BE2C (cell line): Measurements from ENCODE around the gene ANKRD60.

Source experiments
- DNase-seq: peaks from one replicate; pipeline ENCODE4 v3.0.0-alpha.2; 2020
- H3K27me3 ChIP-seq: fragments of 250-450 bp; sonication (Bioruptor Pico); 2 replicates; pipeline ENCODE4 v1.5.1; 2020; ENCODE audit warnings: mild to moderate bottlenecking
- H3K36me3 ChIP-seq: fragments of 250-450 bp; sonication (Bioruptor Pico); 2 replicates; pipeline ENCODE4 v1.5.1; 2020; ENCODE audit warnings: mild to moderate bottlenecking
- H3K4me1 ChIP-seq: fragments of 250-450 bp; sonication (Bioruptor Pico); 2 replicates; pipeline ENCODE4 v1.5.1; 2020
- H3K4me3 ChIP-seq: 2 replicates; pipeline ENCODE4 v1.5.1; 2011; ENCODE audit warnings: low read depth, low read length
- H3K9me3 ChIP-seq: fragments of 250-450 bp; sonication (Bioruptor Pico); 2 replicates; pipeline ENCODE4 v1.5.1; 2020
- CTCF ChIP-seq: IDR thresholded peaks from 2 replicates; pipeline ENCODE4 v1.5.1; 2012; ENCODE audit warnings: mild to moderate bottlenecking, low read depth, low read length

Gene ANKRD60

GRCh38 chr20:58208944-58209343 lies 19.5 kb downstream of the ANKRD60 start:
- Histone ChIP-seq H3K4me3 (no peak overlapping the region), H3K9me3 (no peaks in the 10 kb centered on the region), H3K4me1 (no peaks in the 10 kb centered on the region), H3K36me3 (no peaks in the 10 kb centered on the region), H3K27me3 (no peaks in the 10 kb centered on the region)
- no peak for DNase-seq
- no peak for TF ChIP-seq CTCF

- Histone ChIP-seq H3K4me1 (no peaks in the 10 kb centered on the region), H3K36me3 (no peaks in the 10 kb centered on the region), H3K4me3 (no peak overlapping the region), H3K9me3 (no peaks in the 10 kb centered on the region), H3K27me3 (no peaks in the 10 kb centered on the region)
- no peak for DNase-seq
- no peak for TF ChIP-seq CTCF
Measured at GRCh38 chr20:58205850-58206249, 22.6 kb downstream of the ANKRD60 start.

GRCh38 chr20:58202044-58202443 lies 26.4 kb downstream of the ANKRD60 start:
- Histone ChIP-seq H3K36me3 (no peaks in the 10 kb centered on the region), H3K4me1 (no peaks in the 10 kb centered on the region), H3K4me3 (no peak overlapping the region), H3K9me3 (no peaks in the 10 kb centered on the region), H3K27me3 (no peaks in the 10 kb centered on the region)
- DNase-seq: no peak
- no peak for TF ChIP-seq CTCF

GRCh38 chr20:58201616-58202015 lies 26.8 kb downstream of the ANKRD60 start:
- no peak for DNase-seq
- H3K36me3 ChIP-seq: no peaks in the 10 kb centered on the region
- H3K27me3 ChIP-seq: no peaks in the 10 kb centered on the region
- no peaks in the 10 kb centered on the region for H3K4me1 ChIP-seq
- TF ChIP-seq CTCF: no peak
- H3K4me3 ChIP-seq: no peak overlapping the region
- H3K9me3 ChIP-seq: no peaks in the 10 kb centered on the region

- Histone ChIP-seq H3K4me1 (no peaks in the 10 kb centered on the region), H3K36me3 (no peaks in the 10 kb centered on the region), H3K27me3 (no peaks in the 10 kb centered on the region), H3K4me3 (no peak overlapping the region), H3K9me3 (no peaks in the 10 kb centered on the region)
- no peak for DNase-seq
- TF ChIP-seq CTCF: no peak
Measured at GRCh38 chr20:58199469-58199868, 29.0 kb downstream of the ANKRD60 start.

GRCh38 chr20:58198901-58199355 lies 29.5 kb downstream of the ANKRD60 start:
- Histone ChIP-seq H3K36me3 (no peaks in the 10 kb centered on the region), H3K4me1 (no peaks in the 10 kb centered on the region), H3K9me3 (no peaks in the 10 kb centered on the region), H3K27me3 (no peaks in the 10 kb centered on the region), H3K4me3 (no peak overlapping the region)
- no peak for DNase-seq
- no peak for TF ChIP-seq CTCF
